CD4-positive, alpha-beta T cell treated with Interleukin-15 for 1 hour (primary cell): ENCODE results near the gene SDK1.

Experiments used
- DNase-seq: peaks from one replicate; pipeline ENCODE4 v3.0.0-alpha.2; 2020

The SDK1 gene

GRCh38 chr7:4147926-4148620 is 847.0 kb downstream of the SDK1 start:
- no peak for DNase-seq

DNA sequence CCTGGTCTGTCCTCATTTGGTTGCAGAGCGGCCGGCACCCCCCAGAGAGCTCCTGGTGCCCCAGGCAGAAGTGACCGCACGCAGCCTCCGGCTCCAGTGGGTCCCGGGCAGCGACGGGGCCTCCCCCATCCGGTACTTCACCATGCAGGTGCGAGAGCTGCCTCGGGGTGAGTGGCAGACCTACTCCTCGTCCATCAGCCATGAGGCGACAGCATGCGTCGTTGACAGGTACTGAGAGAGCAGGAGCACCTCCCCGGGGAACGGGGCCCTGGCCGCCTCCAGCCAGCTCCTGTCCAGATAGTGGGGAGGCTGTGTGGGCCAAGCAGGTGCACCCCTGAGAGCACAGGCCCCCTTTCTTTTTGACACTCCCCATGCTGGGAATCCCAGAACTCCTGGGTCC is 848.2 kb downstream of the SDK1 start:
- DNase-seq = no peak

GRCh38 chr7:4149645-4150044 is 848.6 kb downstream of the SDK1 start:
- DNase-seq = no peak

DNA sequence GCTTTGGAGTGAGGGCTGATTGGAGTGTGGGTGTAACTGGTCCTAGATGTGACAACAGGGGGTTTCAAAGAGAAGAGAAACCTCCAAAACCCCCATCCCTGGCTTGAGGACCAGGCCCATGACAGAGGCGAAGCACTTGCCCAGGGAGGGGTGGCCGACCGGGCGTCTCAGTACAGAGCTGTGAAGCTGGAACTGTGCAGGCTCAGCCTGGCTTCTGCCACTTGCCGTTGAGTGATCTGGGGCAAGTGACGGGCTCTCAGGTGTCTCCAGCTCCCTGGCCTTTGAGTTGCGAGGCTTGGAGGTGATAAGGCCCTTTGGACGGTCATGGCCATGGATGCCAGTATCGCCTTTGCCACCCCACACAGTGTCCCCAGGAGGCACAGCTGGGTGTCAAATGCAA is 849.7 kb downstream of the SDK1 start:
- no peak for DNase-seq

DNA sequence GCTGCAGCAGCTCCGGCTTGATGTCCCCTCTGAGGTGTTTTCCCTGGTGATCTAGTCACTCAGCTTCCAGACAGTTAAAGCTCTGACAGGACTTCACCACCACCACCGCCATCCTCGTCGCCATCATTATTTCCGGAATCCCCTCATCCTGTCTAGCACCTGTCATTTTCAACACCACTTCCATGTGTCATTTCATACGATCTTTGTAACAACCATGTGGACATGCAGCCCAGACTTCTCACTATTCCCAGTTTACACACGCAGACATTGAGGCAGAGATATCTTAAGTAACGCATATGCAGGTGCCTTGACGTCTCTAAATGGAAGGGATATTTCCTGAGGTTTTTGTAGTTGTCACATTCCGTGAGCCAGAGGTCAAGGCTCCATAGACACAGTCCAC is 850.5 kb downstream of the SDK1 start:
- DNase-seq = no peak

- DNase-seq = no peak
Observed at GRCh38 chr7:4151926-4152549, 851.0 kb downstream of the SDK1 start.

- DNase-seq = no peak
Observed at GRCh38 chr7:4154882-4155535, 854.0 kb downstream of the SDK1 start.

DNA sequence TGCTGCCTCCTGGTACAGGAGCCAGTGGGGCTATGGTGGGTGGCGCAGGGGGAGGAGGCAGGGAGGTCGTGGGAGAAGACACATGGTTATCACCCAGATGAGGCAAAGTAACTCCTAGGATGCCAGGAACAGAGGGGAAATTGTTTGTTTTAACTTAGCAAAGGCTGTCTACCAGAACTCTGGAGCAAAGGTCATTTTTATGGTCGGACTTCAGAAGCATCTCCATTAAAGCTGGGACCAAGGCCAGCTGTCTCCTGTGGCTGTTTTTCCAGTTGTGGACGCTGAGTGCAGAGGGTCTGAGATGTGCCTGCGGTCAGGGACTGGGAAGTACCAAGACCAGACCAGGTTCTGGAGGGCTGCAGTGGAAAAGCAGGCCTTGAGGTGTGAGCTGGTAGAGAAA is 855.1 kb downstream of the SDK1 start:
- no peak for DNase-seq

- no peak for DNase-seq
Observed at GRCh38 chr7:4157651-4158050, 856.6 kb downstream of the SDK1 start.

DNA sequence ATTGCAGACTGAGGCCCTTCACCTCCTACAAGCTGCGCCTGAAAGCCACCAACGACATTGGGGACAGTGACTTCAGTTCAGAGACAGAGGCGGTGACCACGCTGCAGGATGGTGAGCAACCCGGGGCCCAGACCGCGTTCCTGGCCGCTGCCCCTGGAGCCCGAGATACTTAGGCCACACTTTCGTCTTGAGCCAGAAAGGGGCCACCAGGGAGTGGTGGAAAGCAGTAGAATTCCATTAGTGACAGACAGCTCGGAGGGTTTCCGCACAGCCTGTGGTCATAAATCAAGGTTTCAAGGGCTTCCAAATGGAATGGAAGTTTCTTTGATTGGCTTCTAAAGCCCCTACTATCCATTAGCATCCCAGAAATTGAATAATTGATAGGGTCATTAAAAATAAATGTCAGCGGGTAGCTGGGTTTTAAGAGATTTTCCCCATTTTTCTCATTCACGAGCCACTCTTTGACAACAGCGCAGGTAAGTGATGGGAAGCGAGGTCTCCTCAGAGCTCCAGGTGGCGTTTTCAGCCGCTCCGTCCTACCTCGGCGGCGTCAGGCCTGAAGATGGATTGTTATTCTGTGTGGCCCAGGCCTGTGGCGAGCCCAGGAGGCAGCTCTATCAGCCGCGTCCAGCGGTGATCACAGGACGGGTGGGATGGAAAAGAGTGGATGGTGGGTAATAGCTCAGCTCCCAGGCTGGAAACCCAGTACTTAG is 857.5 kb downstream of the SDK1 start:
- no peak for DNase-seq

DNA sequence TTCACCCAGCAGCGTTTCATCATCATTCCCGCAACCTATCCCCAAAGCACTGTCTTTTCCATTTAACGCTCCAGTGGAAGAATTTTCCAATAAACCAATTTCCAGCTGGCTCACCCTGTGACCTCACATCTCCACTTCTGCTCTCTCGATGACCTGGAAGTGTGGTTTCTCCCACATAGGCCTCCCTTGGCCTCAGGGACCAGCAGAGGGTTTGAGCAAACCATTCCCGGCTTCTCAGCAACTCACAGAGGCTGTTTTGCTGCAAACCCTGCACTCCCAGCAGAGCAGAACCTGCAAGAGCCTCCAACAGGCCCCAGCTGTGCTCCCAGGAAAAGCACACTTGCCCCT is 858.1 kb downstream of the SDK1 start:
- DNase-seq = no peak

DNA sequence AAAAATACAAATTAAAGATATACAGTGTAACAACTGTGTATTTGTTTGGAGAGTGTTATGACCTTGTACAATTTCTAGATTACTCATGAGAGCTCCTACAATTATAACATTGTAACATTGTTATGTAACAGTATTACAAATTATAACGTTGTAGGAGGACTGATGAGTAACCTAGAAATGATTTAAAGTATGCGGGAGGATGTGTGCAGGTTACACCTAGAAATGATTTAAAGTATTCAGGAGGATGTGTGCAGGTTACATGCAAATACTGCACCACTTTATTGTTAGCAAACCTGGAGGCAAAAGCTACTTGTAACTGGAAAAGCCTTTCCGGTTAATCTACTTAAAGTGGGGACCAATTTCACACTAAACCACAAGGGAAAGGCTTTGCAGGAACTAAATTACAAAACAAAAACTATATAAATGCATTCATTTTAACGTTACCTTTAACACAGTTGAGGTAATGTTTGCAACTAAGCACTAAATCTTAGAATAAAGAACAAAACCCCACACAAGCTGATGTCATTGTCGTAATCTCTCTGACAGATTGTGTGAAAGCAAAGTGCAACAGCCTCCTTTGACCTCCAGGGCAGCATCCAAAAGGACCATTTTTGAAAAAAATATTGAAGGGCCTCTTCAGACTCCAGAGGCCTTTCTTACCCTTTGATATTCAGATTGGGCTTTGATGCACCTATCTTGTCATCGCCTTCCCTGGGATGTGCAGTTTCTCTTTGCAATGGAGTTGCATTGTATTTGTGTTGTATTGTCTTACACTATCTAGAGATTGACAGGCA is 858.9 kb downstream of the SDK1 start:
- DNase-seq = no peak

DNA sequence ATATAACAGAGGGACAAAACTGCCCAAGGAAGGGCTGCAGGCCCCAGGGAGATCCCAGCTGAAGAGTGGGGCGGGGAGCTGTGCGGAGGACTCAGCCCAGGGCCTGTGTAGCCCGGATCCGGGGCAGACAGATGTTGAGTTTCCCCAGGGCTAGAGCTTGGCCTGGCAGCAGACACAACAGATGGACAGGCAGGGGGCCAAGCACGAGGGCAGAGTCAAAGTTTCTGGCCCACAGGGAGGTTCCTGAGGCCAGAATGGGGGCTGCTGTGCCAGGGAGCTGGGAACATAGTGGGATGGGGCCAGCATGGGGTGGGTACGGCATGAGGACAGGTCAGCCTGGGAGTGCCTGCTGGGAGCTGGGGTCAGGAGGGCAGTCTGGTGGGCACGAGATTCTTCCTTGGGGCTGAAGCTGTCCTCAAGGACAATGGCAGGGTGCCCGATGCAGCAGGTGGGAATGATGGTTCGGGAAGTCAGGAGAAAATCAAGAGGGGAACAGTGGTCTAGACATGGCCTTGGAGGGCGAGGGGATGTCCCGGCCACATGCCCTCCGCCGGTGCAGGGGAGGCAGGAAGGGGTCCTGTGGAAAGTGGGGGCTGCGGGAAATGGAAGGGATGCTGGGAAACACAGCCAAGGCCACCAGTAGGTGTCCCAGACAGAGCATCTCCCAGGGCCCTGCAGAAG is 862.0 kb downstream of the SDK1 start:
- no peak for DNase-seq

DNA sequence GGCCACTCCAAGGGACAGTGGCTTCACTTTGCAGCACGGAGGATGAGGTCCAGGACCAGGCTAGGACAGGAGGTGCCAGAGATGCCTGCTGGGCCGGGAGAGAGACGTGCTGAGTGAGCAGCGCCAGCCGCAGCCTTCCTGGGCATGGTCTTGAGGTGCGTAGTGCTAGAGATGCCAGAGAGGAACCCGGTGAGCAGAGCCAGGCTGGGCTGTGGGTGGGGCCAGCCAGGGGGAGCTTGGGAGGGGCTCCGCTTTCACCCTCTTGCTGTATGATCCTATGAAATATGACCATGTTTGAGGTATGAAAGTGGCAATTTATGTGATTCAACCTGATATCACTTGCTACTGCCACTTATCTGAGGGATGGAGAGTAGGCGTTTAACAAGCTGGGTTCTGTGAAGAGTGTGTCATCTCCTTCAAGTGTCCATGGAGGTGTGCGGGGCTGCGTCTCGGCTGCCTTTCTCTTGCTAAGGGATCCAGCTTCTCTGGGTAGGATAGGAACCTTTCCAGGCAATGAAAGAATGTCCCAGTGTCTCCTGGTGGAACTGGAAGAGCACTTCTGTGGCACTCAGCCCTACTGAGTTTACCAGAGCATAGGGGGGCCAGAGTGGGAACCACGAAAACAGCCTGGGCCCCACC is 862.6 kb downstream of the SDK1 start:
- DNase-seq = no peak

GRCh38 chr7:4164556-4164955 is 863.5 kb downstream of the SDK1 start:
- DNase-seq = no peak

- no peak for DNase-seq
Observed at GRCh38 chr7:4166340-4166739, 865.3 kb downstream of the SDK1 start.

GRCh38 chr7:4166807-4167206 is 865.8 kb downstream of the SDK1 start:
- DNase-seq = no peak

DNA sequence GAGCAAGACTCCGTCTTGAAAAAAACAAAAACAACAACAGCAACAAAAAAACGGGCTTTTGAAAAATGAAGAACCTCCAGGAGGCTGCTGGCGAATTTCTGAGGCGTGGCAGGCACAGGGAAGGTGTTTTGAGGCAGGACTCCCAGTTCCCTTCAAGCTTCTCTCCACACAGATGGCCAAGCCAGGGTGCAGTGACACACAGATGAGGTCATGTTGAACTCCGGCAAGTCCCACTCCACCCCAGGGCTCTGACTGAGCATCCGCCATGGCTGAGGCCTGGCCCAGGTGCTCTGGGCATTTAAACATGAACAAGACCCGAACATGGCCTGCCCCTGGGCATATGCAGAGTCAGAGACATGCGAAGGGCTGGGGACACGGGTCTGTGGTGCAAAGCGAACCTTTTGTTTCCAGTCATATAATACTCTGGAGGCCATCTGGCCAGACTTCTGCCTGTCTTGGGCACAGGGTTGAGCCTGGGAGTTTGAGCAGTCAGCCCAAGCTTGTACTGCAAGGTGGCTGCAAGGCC is 866.4 kb downstream of the SDK1 start:
- DNase-seq = no peak

DNA sequence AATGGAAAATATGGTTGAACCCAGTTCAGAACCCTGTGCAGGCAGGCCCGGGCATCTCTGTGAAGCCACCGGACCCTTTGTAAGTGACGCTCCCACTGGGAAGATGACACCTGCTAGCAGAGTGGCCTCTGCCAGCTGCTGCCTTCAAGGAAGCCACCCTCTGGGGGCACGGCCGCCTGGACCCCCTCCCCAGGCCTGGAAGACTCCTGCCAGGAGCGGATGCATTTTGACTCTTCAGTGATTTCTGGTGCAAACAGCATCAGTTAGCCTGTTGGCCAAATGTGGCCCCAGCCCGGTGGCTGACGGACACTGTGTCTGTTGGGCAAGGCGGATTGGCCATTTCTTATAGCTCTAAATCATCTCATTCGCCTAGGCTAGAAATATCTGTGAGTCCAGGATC is 867.0 kb downstream of the SDK1 start:
- no peak for DNase-seq

DNA sequence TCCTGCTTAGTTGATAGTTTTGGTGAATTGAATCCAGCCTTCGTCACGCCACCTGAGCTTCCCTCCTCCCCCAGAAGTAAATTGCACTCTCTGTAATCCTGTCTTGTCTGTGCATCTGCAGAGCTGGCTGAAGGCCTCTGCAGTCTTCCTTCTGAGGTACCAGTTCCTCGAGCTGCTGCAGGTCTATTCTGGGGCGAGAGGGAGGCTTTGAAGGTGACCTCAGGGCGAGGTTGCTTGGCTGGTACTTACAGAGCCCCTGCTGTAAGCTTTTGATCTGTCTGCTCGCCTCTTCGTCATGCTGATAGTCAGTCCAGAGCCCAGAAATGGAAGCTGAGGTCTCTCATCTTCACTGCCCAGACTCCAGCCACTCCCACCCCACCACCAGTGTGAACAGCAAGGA is 867.5 kb downstream of the SDK1 start:
- no peak for DNase-seq

DNA sequence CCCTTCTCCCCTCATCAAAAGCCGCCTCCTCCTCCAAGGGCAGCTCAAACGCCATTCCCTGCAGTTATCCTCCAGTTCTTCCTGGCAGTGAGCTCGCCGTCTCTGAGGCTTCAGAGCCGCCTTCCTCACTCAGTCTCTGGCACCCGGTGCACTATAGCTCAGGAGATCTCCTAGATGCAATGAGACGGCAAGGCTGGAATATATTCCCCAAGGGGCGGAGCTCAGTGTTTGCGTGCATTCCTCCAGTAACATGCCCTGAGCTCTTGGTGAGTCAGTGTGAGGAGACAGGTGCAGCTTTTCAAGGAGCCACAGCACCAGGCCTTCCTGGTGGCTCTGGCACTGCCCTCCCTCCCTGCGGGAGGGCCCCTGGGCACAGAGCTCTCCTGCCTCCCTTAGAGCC is 868.4 kb downstream of the SDK1 start:
- no peak for DNase-seq
